ENCODE data around the gene ING4.

ING4 gene

GRCh38 chr12:6697584-6698351, 34.8 kb upstream of the ING4 start:
- Histone ChIP-seq H3K27ac (no peak overlapping the region), H2AFZ (no peak overlapping the region), H3K9me3 (ENCODE audit: control insufficient read depth, low read length) (no peaks in the 10 kb centered on the region), H3K36me3 (ENCODE audit: control insufficient read depth, insufficient read depth, low read length) (no peaks in the 10 kb centered on the region), H3K9ac (no peak overlapping the region), H3K4me2 (ENCODE audit: low read length) (no peak overlapping the region), H3K4me3 (ENCODE audit: low read depth, low read length) (no peak overlapping the region), H3K4me1 (peaks cover 3% of the 10 kb centered on the region), H3K27me3 (ENCODE audit: control insufficient read depth, insufficient read depth, low read length) (no peaks in the 10 kb centered on the region), H3K79me2 (no peaks in the 10 kb centered on the region)
- TF ChIP-seq, protein P1, sequence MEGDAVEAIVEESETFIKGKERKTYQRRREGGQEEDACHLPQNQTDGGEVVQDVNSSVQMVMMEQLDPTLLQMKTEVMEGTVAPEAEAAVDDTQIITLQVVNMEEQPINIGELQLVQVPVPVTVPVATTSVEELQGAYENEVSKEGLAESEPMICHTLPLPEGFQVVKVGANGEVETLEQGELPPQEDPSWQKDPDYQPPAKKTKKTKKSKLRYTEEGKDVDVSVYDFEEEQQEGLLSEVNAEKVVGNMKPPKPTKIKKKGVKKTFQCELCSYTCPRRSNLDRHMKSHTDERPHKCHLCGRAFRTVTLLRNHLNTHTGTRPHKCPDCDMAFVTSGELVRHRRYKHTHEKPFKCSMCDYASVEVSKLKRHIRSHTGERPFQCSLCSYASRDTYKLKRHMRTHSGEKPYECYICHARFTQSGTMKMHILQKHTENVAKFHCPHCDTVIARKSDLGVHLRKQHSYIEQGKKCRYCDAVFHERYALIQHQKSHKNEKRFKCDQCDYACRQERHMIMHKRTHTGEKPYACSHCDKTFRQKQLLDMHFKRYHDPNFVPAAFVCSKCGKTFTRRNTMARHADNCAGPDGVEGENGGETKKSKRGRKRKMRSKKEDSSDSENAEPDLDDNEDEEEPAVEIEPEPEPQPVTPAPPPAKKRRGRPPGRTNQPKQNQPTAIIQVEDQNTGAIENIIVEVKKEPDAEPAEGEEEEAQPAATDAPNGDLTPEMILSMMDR (IDR thresholded peaks at IDR 0.05): peak; percentile 43

- H3K9me3 ChIP-seq (ENCODE audit: control insufficient read depth, low read length): no peaks in the 10 kb centered on the region
- peaks cover 3% of the 10 kb centered on the region for H3K4me1 ChIP-seq
- no peaks in the 10 kb centered on the region for H3K79me2 ChIP-seq
- no peak overlapping the region for H3K27ac ChIP-seq
- H3K4me2 ChIP-seq (ENCODE audit: low read length): no peak overlapping the region
- no peaks in the 10 kb centered on the region for H3K36me3 ChIP-seq (ENCODE audit: control insufficient read depth, insufficient read depth, low read length)
- no peak overlapping the region for H3K9ac ChIP-seq
- no peak overlapping the region for H2AFZ ChIP-seq
- H3K4me3 ChIP-seq (ENCODE audit: low read depth, low read length): no peak overlapping the region
- TF ChIP-seq, protein P1 (IDR thresholded peaks at IDR 0.05): no peak
- H3K27me3 ChIP-seq (ENCODE audit: control insufficient read depth, insufficient read depth, low read length): no peaks in the 10 kb centered on the region
Observed at GRCh38 chr12:6696690-6697583, 34.0 kb upstream of the ING4 start.

DNA sequence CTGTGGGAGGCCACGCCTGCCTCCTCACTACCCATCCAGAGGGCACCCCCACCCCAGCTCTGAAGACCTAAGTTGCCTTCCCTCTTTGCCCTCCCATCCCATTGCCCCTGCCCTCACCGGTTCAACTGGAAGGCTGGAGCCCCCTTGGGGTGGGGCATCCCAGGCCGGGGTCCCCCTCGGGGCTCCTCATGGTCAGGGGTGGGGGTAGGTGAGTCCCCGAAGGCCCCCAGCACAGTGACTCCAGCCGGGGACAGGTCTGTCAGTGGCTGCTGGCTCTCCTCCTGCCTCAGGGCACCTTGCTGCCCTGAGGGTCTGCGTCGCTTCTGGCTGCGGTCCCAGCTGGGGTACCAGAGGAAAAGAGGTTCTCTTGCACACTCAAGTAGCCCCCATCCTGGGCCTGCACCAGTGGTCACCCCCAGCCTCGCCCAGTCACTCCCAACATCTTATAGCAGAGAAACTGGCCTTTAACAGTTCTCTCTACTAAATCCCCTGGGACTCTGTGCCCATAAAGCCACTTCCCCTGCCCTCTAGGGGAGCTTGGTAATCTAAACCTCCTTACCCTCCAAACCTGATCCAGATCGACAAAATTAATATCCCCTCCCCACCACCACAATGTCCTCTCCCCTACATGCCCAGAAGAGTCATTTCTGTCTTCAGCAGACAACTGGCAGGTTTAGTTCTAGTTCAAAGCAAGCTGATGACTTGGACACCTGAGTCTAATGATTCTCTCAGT, 32.6 kb upstream of the ING4 start:
- Histone ChIP-seq H3K79me2 (no peaks in the 10 kb centered on the region), H3K27ac (no peak overlapping the region), H3K4me3 (ENCODE audit: low read depth, low read length) (no peak overlapping the region), H3K4me2 (ENCODE audit: low read length) (no peak overlapping the region), H3K4me1 (no peaks in the 10 kb centered on the region), H3K9ac (no peak overlapping the region), H3K27me3 (ENCODE audit: control insufficient read depth, insufficient read depth, low read length) (no peaks in the 10 kb centered on the region), H2AFZ (no peak overlapping the region), H3K36me3 (ENCODE audit: control insufficient read depth, insufficient read depth, low read length) (no peaks in the 10 kb centered on the region), H3K9me3 (ENCODE audit: control insufficient read depth, low read length) (no peaks in the 10 kb centered on the region)
- TF ChIP-seq, protein P1 (IDR thresholded peaks at IDR 0.05): no peak

- Histone ChIP-seq H3K4me2 (ENCODE audit: low read length) (no peak overlapping the region), H3K9ac (no peak overlapping the region), H3K79me2 (peaks cover 2% of the 10 kb centered on the region), H3K27me3 (ENCODE audit: control insufficient read depth, insufficient read depth, low read length) (no peaks in the 10 kb centered on the region), H3K27ac (no peak overlapping the region), H3K36me3 (ENCODE audit: control insufficient read depth, insufficient read depth, low read length) (no peaks in the 10 kb centered on the region), H3K9me3 (ENCODE audit: control insufficient read depth, low read length) (no peaks in the 10 kb centered on the region), H3K4me3 (ENCODE audit: low read depth, low read length) (no peak overlapping the region), H3K4me1 (no peaks in the 10 kb centered on the region), H2AFZ (no peak overlapping the region)
- TF ChIP-seq, protein P1 (IDR thresholded peaks at IDR 0.05): no peak
Observed at GRCh38 chr12:6694701-6695100, 31.8 kb upstream of the ING4 start.

Data from parathyroid adenoma (tissue), 2 donors.